Activated CD4-positive, alpha-beta T cell treated with anti-CD3 and anti-CD28 coated beads, Interleukin-2, Interleukin-4, amounts not matched to agents 100 ng/mL and 50 ng/mL, durations not matched to agents 16 hours and 8 hours (primary cell): ENCODE results near the gene LRIT3.

Experiments used
- DNase-seq: peaks from one replicate; pipeline ENCODE4 v3.0.0-alpha.2; 2020; ENCODE audit warnings: low spot score

The LRIT3 gene

GRCh38 chr4:109847896-109848442, at the start of gene LRIT3:
TSS of gene LRIT3 (plus strand) at chr4:109848107. CDS start at chr4:109848202, 95 bp downstream.
- DNase-seq, result no peak

- DNase-seq, result no peak
Observed at GRCh38 chr4:109798866-109799265, 49.0 kb upstream of the LRIT3 start.

- no peak for DNase-seq
Observed at GRCh38 chr4:109801099-109801789, 46.7 kb upstream of the LRIT3 start.

GRCh38 chr4:109801895-109802319, 46.0 kb upstream of the LRIT3 start, which contains the start of gene CFI:
TSS of gene CFI (minus strand) at chr4:109801999. CDS start at chr4:109801971, 28 bp downstream.
- DNase-seq, result no peak

- DNase-seq, result no peak
Observed at GRCh38 chr4:109803924-109804571, 43.9 kb upstream of the LRIT3 start.

GRCh38 chr4:109809655-109810054, 38.3 kb upstream of the LRIT3 start:
- DNase-seq, result no peak

GRCh38 chr4:109810552-109811387, 37.1 kb upstream of the LRIT3 start:
- DNase-seq, result no peak

GRCh38 chr4:109811707-109812106, 36.2 kb upstream of the LRIT3 start:
- no peak for DNase-seq

GRCh38 chr4:109815151-109816081, 32.5 kb upstream of the LRIT3 start, which contains the start of gene GAR1:
TSS of gene GAR1 (plus strand) at chr4:109815762. CDS start at chr4:109816165, 403 bp downstream.
- DNase-seq, result peak; percentile 94

GRCh38 chr4:109816082-109816442, 31.8 kb upstream of the LRIT3 start:
- no peak for DNase-seq

- DNase-seq, result peak; percentile 34
Observed at GRCh38 chr4:109816894-109817293, 31.0 kb upstream of the LRIT3 start.

- DNase-seq, result no peak
Observed at GRCh38 chr4:109818268-109818667, 29.6 kb upstream of the LRIT3 start.

- DNase-seq, result no peak
Observed at GRCh38 chr4:109820563-109820962, 27.3 kb upstream of the LRIT3 start.

GRCh38 chr4:109821185-109821584, 26.7 kb upstream of the LRIT3 start:
- DNase-seq, result peak; percentile 47

GRCh38 chr4:109826719-109827118, 21.2 kb upstream of the LRIT3 start:
- DNase-seq, result no peak

- no peak for DNase-seq
Observed at GRCh38 chr4:109827672-109828071, 20.2 kb upstream of the LRIT3 start, which contains the start of gene RRH. TSS of gene RRH (plus strand) at chr4:109827972. CDS start at chr4:109828028, 56 bp downstream.

- no peak for DNase-seq
Observed at GRCh38 chr4:109833756-109834155, 14.2 kb upstream of the LRIT3 start.

GRCh38 chr4:109836985-109837384, 10.9 kb upstream of the LRIT3 start:
- no peak for DNase-seq

GRCh38 chr4:109846395-109847098, 1.4 kb upstream of the LRIT3 start:
- no peak for DNase-seq

- no peak for DNase-seq
Observed at GRCh38 chr4:109848501-109848900, 594 bp downstream of the LRIT3 start.
